HepG2 (cell line): ENCODE data around the gene GTF2F2. TPM values are rescaled to one million over a fixed set of nuclear protein-coding genes. Genes with fewer than 3 reads are reported as not detected.

Source experiments
- ATAC-seq: fragments of 200-7000 bp; cut with Tn5 transposase; 3 replicates; pipeline ENCODE4 v1.9.1; 2020; ENCODE audit warnings: mild to moderate bottlenecking, moderate library complexity
- BruUV-seq: library from RNA; stranded (reverse); fragments of 400-500 nt; replicated peaks from 2 replicates; lab custom pipeline; 2021; lab: Mats Ljungman, UMichigan
- CTCF ChIA-PET: fragments of 300-600 bp; formaldehyde crosslinking; extraction: SDS; loops from one replicate; lab custom pipeline; 2021; ENCODE audit warnings: low total read pairs, inconsistent platforms, low intra/inter-chr PET ratio; lab: Yijun Ruan, JAX
- POLR2A ChIA-PET: fragments of 350-600 bp; sonication (Branson Sonifier 250); formaldehyde crosslinking; loops from one replicate; lab custom pipeline; 2020; ENCODE audit warnings: antibody characterized with exemption, inconsistent platforms; lab: Yijun Ruan, JAX
- DNase-seq: peaks from one replicate; pipeline ENCODE4 v3.0.0-alpha.2; 2015; ENCODE audit warnings: low spot score
- FAIRE-seq: peaks from 3 replicates; lab custom pipeline; 2011; peaks lifted over from hg19 to GRCh38; lab: Jason Lieb, UNC
- H2AFZ ChIP-seq: one replicate; pipeline ENCODE4 v1.6.1; 2011; ENCODE audit warnings: low read length, inconsistent platforms
- H3K27ac ChIP-seq: fragments of 300-600 bp; 3 replicates; pipeline ENCODE4 v1.8.0; 2011; ENCODE audit warnings: mixed run types, mild to moderate bottlenecking, mixed read lengths, low read length, inconsistent platforms; ENCODE audit not compliant: insufficient read depth; ENCODE audit errors: extremely low read length
- H3K27me3 ChIP-seq, 2 experiments: fragments of 200-600 bp in 1 of 2; 2 replicates in 1 of 2; 3 replicates in 1 of 2; pipeline versions ENCODE4 v1.6.0 to v1.8.0; 2011; ENCODE audit warnings: low read length in 2 of 2, mild to moderate bottlenecking in 2 of 2, moderate library complexity in 2 of 2, inconsistent platforms in 1 of 2; ENCODE audit not compliant: insufficient read depth in 2 of 2, control insufficient read depth in 1 of 2
- H3K36me3 ChIP-seq, 2 experiments: fragments of 200-600 bp in 1 of 2; replicated peaks in 1 of 2; 2 replicates in 1 of 2; 3 replicates in 1 of 2; pipeline versions ENCODE4 v1.5.1 to v1.8.0; 2011; ENCODE audit warnings: low read length in 2 of 2, inconsistent platforms in 1 of 2; ENCODE audit not compliant: insufficient read depth in 2 of 2, control insufficient read depth in 1 of 2
- H3K4me1 ChIP-seq: 2 replicates; pipeline ENCODE4 v1.5.1; 2012; ENCODE audit warnings: low read length, inconsistent platforms; ENCODE audit not compliant: insufficient read depth
- H3K4me2 ChIP-seq: 2 replicates; pipeline ENCODE4 v1.6.0; 2011; ENCODE audit warnings: low read depth, low read length, inconsistent platforms
- H3K4me3 ChIP-seq, 3 experiments: fragments of 200-600 bp in 1 of 3; sonication (generic), shearing (Covaris generic) in 1 of 3; replicated peaks in 1 of 3; 2 replicates each; pipeline ENCODE4 v1.5.1; 2011 to 2016; ENCODE audit warnings: low read length in 3 of 3, inconsistent platforms in 2 of 3, low read depth in 2 of 3, mild to moderate bottlenecking in 2 of 3, control low read depth in 1 of 3, mixed read lengths in 1 of 3; ENCODE audit not compliant: insufficient read depth in 1 of 3
- H3K79me2 ChIP-seq: one replicate; pipeline ENCODE4 v1.6.1; 2011; ENCODE audit warnings: low read length, inconsistent platforms; ENCODE audit not compliant: insufficient read depth
- H3K9ac ChIP-seq: 2 replicates; pipeline ENCODE4 v1.6.0; 2011; ENCODE audit warnings: mild to moderate bottlenecking, low read depth, low read length, inconsistent platforms; ENCODE audit not compliant: insufficient read depth
- H3K9me3 ChIP-seq: 2 replicates; pipeline ENCODE4 v1.5.1; 2012; ENCODE audit warnings: mild to moderate bottlenecking, low read length
- H4K20me1 ChIP-seq: 2 replicates; pipeline ENCODE4 v1.6.0; 2011; ENCODE audit warnings: inconsistent platforms, mild to moderate bottlenecking, low read length, moderate library complexity; ENCODE audit not compliant: insufficient read depth
- ADNP ChIP-seq: sonication (generic); formaldehyde crosslinking; IDR thresholded peaks from 2 replicates; pipeline ENCODE4 v1.4.0; 2020; ENCODE audit warnings: missing genetic modification reagents
- DPF2 ChIP-seq: sonication (generic); formaldehyde crosslinking; IDR thresholded peaks from 2 replicates; pipeline ENCODE4 v1.4.0; 2020; ENCODE audit warnings: mild to moderate bottlenecking, low read depth, missing genetic modification reagents, borderline replicate concordance
- ETV6 ChIP-seq: sonication (generic); formaldehyde crosslinking; conservative IDR thresholded peaks from 2 replicates; pipeline ENCODE4 v1.4.0; 2020; ENCODE audit warnings: missing genetic modification reagents
- HOXA9 ChIP-seq: sonication (generic); formaldehyde crosslinking; IDR thresholded peaks from 2 replicates; pipeline ENCODE4 v1.8.1; 2022; ENCODE audit warnings: missing genetic modification reagents, mild to moderate bottlenecking, moderate library complexity, borderline replicate concordance
- PAF1 ChIP-seq: IDR thresholded peaks from 2 replicates; pipeline ENCODE4 v1.6.1; 2016; ENCODE audit warnings: missing genetic modification reagents, missing compliant biosample characterization
- PAX8 ChIP-seq: sonication (generic); formaldehyde crosslinking; IDR thresholded peaks from 2 replicates; pipeline ENCODE4 v1.8.0; 2022; ENCODE audit warnings: mild to moderate bottlenecking, missing genetic modification reagents, borderline replicate concordance
- PRPF4 ChIP-seq: fragments of 200-400 bp; formaldehyde crosslinking; IDR thresholded peaks from 2 replicates; pipeline ENCODE4 v1.6.1; 2016; ENCODE audit warnings: low read length, low read depth; ENCODE audit not compliant: poor library complexity, severe bottlenecking
- STAG1 ChIP-seq: sonication (generic); formaldehyde crosslinking; IDR thresholded peaks from 2 replicates; pipeline ENCODE4 v1.4.0; 2020; ENCODE audit warnings: missing genetic modification reagents
- TBL1XR1 ChIP-seq: fragments of 150-350 bp; IDR thresholded peaks from 2 replicates; pipeline ENCODE4 v1.6.1; 2014; ENCODE audit warnings: borderline replicate concordance, low read length; ENCODE audit not compliant: partially characterized antibody
- ZFP90 ChIP-seq: sonication (generic); formaldehyde crosslinking; IDR thresholded peaks from 2 replicates; pipeline ENCODE4 v1.8.0; 2022; ENCODE audit warnings: missing genetic modification reagents, mild to moderate bottlenecking, inconsistent platforms, borderline replicate concordance
- ZFY ChIP-seq: sonication (generic); formaldehyde crosslinking; IDR thresholded peaks from 2 replicates; pipeline ENCODE4 v1.4.0; 2020; ENCODE audit warnings: missing genetic modification reagents
- ZNF572 ChIP-seq: sonication (generic); formaldehyde crosslinking; IDR thresholded peaks from 2 replicates; pipeline ENCODE4 v1.5.1; 2020; ENCODE audit warnings: mild to moderate bottlenecking, missing genetic modification reagents
- in situ Hi-C: cut with HindIII; loops from 2 replicates; pipeline ENCODE4 v1.10.0; 2017; ENCODE audit warnings: low pct_unique_long_range_greater_than_20kb; ENCODE audit not compliant: extremely low pct_ligation_motif_present
- intact Hi-C: fragments of 100-400 bp; cut with micrococcal nuclease; formaldehyde crosslinking; loops from one replicate; pipeline ENCODE4 v1.10.0; 2022; ENCODE audit not compliant: unreplicated experiment
- polyA plus RNA-seq, 8 experiments: library from polyadenylated mRNA; depleted of rRNA in 3 of 8; stranded (reverse) in 7 of 8; unstranded in 1 of 8; fragments of >200 nt; fragmentation: Illumina TruSeq in 4 of 8; extraction: Trizol in 4 of 8; gene quantifications; 2 replicates each; pipeline versions ENCODE4 v1.2.1 to v1.2.3, GENCODE V29; 2011 to 2016; ENCODE audit warnings: low read depth in 4 of 8, missing spikeins in 1 of 8, mixed read lengths in 1 of 8; ENCODE audit not compliant: insufficient read depth in 1 of 8
- total RNA-seq, 5 experiments: library from RNA; depleted of rRNA; stranded (reverse); fragments of >200 nt; fragmentation: Illumina TruSeq; extraction: Trizol; gene quantifications; 2 replicates each; pipeline ENCODE4 v1.2.3, GENCODE V29; 2016; ENCODE audit warnings: low read depth in 1 of 5
- TF ChIP-seq, protein P1 (sequence below): sonication (generic); formaldehyde crosslinking; IDR thresholded peaks from 2 replicates; pipeline ENCODE4 v1.4.0; 2020; ENCODE audit warnings: mild to moderate bottlenecking, missing genetic modification reagents
- TF ChIP-seq, protein P2 (sequence below): sonication (generic); formaldehyde crosslinking; IDR thresholded peaks from 2 replicates; pipeline ENCODE4 v1.5.1; 2020; ENCODE audit warnings: missing genetic modification reagents, mild to moderate bottlenecking, borderline replicate concordance
- TF ChIP-seq, protein P3 (sequence below): sonication (generic); formaldehyde crosslinking; IDR thresholded peaks from 2 replicates; pipeline ENCODE4 v1.4.0; 2020; ENCODE audit warnings: mild to moderate bottlenecking, low read depth, missing genetic modification reagents
- TF ChIP-seq, protein P4 (sequence below): sonication (generic); formaldehyde crosslinking; conservative IDR thresholded peaks from 2 replicates; pipeline ENCODE4 v1.4.0; 2020; ENCODE audit warnings: missing genetic modification reagents

GTF2F2 gene
- total and polyA plus RNA-seq, 2 of the 13 experiments (the other 11 are each of a cell fraction or from before 2014, with no cell fraction given), result 10.6 to 32.8 TPM

- no peaks in the 10 kb centered on the region for H3K9me3 ChIP-seq
- ATAC-seq (no peak), DNase-seq (no peak), FAIRE-seq (no peak)
- no peaks in the 10 kb centered on the region for H3K79me2 ChIP-seq
- H3K27me3 ChIP-seq, result no peaks in the 10 kb centered on the region
- H3K36me3 ChIP-seq, result no peaks in the 10 kb centered on the region
- peaks cover 9% of the 10 kb centered on the region for H3K4me1 ChIP-seq
- no peak overlapping the region for H2AFZ ChIP-seq
- intact Hi-C loops, result no loop called here
- no peak overlapping the region for H3K9ac ChIP-seq
- TF ChIP-seq PAX8 (no peak), STAG1 (no peak), HOXA9 (CRISPR knock-in tag) (no peak), ZFY (no peak), ZFP90 (CRISPR knock-in tag) (no peak), ZNF572 (CRISPR knock-in tag) (no peak), PRPF4 (no peak), ADNP (CRISPR knock-in tag) (no peak), DPF2 (CRISPR knock-in tag) (no peak), ETV6 (CRISPR knock-in tag) (no peak), TBL1XR1 (no peak), PAF1 (CRISPR knock-in tag) (no peak)
- TF ChIP-seq, protein P1, sequence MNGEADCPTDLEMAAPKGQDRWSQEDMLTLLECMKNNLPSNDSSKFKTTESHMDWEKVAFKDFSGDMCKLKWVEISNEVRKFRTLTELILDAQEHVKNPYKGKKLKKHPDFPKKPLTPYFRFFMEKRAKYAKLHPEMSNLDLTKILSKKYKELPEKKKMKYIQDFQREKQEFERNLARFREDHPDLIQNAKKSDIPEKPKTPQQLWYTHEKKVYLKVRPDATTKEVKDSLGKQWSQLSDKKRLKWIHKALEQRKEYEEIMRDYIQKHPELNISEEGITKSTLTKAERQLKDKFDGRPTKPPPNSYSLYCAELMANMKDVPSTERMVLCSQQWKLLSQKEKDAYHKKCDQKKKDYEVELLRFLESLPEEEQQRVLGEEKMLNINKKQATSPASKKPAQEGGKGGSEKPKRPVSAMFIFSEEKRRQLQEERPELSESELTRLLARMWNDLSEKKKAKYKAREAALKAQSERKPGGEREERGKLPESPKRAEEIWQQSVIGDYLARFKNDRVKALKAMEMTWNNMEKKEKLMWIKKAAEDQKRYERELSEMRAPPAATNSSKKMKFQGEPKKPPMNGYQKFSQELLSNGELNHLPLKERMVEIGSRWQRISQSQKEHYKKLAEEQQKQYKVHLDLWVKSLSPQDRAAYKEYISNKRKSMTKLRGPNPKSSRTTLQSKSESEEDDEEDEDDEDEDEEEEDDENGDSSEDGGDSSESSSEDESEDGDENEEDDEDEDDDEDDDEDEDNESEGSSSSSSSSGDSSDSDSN (CRISPR knock-in tag), result no peak
- TF ChIP-seq, protein P2, sequence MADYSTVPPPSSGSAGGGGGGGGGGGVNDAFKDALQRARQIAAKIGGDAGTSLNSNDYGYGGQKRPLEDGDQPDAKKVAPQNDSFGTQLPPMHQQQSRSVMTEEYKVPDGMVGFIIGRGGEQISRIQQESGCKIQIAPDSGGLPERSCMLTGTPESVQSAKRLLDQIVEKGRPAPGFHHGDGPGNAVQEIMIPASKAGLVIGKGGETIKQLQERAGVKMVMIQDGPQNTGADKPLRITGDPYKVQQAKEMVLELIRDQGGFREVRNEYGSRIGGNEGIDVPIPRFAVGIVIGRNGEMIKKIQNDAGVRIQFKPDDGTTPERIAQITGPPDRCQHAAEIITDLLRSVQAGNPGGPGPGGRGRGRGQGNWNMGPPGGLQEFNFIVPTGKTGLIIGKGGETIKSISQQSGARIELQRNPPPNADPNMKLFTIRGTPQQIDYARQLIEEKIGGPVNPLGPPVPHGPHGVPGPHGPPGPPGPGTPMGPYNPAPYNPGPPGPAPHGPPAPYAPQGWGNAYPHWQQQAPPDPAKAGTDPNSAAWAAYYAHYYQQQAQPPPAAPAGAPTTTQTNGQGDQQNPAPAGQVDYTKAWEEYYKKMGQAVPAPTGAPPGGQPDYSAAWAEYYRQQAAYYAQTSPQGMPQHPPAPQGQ (CRISPR knock-in tag), result no peak
- TF ChIP-seq, protein P3, sequence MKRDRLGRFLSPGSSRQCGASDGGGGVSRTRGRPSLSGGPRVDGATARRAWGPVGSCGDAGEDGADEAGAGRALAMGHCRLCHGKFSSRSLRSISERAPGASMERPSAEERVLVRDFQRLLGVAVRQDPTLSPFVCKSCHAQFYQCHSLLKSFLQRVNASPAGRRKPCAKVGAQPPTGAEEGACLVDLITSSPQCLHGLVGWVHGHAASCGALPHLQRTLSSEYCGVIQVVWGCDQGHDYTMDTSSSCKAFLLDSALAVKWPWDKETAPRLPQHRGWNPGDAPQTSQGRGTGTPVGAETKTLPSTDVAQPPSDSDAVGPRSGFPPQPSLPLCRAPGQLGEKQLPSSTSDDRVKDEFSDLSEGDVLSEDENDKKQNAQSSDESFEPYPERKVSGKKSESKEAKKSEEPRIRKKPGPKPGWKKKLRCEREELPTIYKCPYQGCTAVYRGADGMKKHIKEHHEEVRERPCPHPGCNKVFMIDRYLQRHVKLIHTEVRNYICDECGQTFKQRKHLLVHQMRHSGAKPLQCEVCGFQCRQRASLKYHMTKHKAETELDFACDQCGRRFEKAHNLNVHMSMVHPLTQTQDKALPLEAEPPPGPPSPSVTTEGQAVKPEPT (CRISPR knock-in tag), result no peak
- TF ChIP-seq, protein P4, sequence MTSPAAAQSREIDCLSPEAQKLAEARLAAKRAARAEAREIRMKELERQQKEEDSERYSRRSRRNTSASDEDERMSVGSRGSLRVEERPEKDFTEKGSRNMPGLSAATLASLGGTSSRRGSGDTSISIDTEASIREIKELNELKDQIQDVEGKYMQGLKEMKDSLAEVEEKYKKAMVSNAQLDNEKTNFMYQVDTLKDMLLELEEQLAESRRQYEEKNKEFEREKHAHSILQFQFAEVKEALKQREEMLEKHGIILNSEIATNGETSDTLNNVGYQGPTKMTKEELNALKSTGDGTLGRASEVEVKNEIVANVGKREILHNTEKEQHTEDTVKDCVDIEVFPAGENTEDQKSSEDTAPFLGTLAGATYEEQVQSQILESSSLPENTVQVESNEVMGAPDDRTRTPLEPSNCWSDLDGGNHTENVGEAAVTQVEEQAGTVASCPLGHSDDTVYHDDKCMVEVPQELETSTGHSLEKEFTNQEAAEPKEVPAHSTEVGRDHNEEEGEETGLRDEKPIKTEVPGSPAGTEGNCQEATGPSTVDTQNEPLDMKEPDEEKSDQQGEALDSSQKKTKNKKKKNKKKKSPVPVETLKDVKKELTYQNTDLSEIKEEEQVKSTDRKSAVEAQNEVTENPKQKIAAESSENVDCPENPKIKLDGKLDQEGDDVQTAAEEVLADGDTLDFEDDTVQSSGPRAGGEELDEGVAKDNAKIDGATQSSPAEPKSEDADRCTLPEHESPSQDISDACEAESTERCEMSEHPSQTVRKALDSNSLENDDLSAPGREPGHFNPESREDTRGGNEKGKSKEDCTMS (CRISPR knock-in tag), result no peak
- H3K4me2 ChIP-seq, result no peak overlapping the region
- BruUV-seq, result no TSS peak
- POLR2A ChIA-PET, result no interaction called here
- no peak overlapping the region for H3K4me3 ChIP-seq
- in situ Hi-C loops, result no loop called here
- H3K27ac ChIP-seq, result no peak overlapping the region
- H4K20me1 ChIP-seq, result no peaks in the 10 kb centered on the region
- CTCF ChIA-PET, result no interaction called here
Measured at GRCh38 chr13:45224176-45224575, 103.9 kb downstream of the GTF2F2 start.
